Measurements from ENCODE around the gene MRPS27. TPM values are rescaled to one million over a fixed set of nuclear protein-coding genes. Genes with fewer than 3 reads are reported as not detected.

The MRPS27 gene
- total RNA-seq, 2 experiments from 2014 or later, result 25.0 to 26.1 TPM

DNA sequence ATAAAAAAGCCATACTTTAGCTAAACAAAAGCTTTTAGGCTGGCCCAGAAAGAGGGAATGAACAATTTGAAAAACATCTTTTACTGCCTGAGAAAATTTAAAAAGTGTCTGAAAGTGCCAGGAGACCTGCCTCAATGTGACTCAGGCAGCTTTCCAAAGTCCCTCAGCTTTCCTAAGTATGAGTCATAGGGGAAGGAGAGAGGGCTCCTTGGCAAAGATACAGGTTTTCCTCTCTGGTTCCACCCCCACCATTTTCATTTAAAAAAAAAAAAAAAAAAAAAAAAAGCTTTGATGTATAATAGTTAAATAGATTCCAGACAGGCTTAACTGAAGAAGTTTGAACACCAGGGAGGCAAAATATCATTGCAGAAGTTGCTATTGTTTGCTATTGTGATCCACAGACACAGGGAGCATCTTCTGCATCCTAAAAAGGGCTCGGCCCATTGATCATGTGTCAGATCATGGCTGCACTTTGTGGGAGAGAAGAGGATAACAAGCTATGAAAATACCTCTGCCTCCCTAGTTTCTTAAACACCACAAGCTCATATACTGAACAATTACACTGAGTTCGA lies 71.5 kb downstream of the MRPS27 start:
- CTCF ChIA-PET, result interaction anchor here (1.6 kb wide), 1 partner anchor 9 kb away, joined by 3 read pairs; no protein-coding TSS in a partner anchor
- no peaks in the 10 kb centered on the region for H3K9me3 ChIP-seq (ENCODE audit: control insufficient read depth in 1 of 2, insufficient read depth in 1 of 2, low read length in 2 of 2)
- no peaks in the 10 kb centered on the region for H3K9me3 Mint-ChIP-seq

DNA sequence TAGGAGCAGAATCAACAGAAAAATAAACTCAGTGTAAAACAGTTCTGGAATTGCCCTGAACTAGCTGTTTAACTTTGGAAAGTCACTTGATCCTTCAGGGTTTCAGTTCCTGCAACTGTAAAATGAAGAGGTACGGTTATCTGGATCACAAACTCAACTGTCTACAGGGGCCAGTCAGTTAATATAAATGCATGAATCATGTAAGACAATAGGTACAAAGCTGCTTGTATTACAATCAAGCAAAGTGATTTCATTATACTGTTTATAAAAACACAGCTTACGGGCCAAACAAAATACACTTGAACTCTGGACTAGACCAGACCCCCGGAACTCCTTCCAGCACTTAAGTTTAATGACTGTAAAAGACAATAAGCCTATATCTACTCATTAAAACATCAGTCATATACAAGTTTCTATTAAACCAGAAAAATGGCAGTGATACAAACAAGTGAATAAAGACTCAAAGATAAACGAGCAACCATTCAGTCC lies 73.0 kb downstream of the MRPS27 start:
- POLR2A ChIA-PET, result no interaction called here

More for the DNA sequence above, 71.5 kb downstream of the MRPS27 start:
- Mint-ChIP-seq H3K27ac (no peak overlapping the region), H3K27me3 (no peaks in the 10 kb centered on the region), H3K36me3 (ENCODE audit: low read depth) (peaks cover 5% of the 10 kb centered on the region), H3K4me3 (no peak overlapping the region), H3K4me1 (ENCODE audit: low read depth) (peaks cover 27% of the 10 kb centered on the region)
- DNase-seq, result no peak
- no peak for ATAC-seq (ENCODE audit: poor library complexity)
- POLR2A ChIA-PET, result no interaction called here
- no peaks in the 10 kb centered on the region for H3K27me3 ChIP-seq (ENCODE audit: control insufficient read depth in 1 of 2, insufficient read depth in 2 of 2, low read length in 2 of 2)
- no peaks in the 10 kb centered on the region for H3K4me1 ChIP-seq (ENCODE audit: insufficient read depth, low read length)
- no peak overlapping the region for H3K4me3 ChIP-seq (ENCODE audit: low read length)
- peaks cover 6% of the 10 kb centered on the region for H3K36me3 ChIP-seq (ENCODE audit: insufficient read depth, low read length)
- TF ChIP-seq, protein P1, sequence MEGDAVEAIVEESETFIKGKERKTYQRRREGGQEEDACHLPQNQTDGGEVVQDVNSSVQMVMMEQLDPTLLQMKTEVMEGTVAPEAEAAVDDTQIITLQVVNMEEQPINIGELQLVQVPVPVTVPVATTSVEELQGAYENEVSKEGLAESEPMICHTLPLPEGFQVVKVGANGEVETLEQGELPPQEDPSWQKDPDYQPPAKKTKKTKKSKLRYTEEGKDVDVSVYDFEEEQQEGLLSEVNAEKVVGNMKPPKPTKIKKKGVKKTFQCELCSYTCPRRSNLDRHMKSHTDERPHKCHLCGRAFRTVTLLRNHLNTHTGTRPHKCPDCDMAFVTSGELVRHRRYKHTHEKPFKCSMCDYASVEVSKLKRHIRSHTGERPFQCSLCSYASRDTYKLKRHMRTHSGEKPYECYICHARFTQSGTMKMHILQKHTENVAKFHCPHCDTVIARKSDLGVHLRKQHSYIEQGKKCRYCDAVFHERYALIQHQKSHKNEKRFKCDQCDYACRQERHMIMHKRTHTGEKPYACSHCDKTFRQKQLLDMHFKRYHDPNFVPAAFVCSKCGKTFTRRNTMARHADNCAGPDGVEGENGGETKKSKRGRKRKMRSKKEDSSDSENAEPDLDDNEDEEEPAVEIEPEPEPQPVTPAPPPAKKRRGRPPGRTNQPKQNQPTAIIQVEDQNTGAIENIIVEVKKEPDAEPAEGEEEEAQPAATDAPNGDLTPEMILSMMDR (IDR thresholded peaks at IDR 0.05), result no peak
- no peak overlapping the region for H3K27ac ChIP-seq (ENCODE audit: low read depth in 1 of 2, low read length in 2 of 2)
- intact Hi-C loops (cut with DNase I, micrococcal nuclease), result no loop called here

DNA sequence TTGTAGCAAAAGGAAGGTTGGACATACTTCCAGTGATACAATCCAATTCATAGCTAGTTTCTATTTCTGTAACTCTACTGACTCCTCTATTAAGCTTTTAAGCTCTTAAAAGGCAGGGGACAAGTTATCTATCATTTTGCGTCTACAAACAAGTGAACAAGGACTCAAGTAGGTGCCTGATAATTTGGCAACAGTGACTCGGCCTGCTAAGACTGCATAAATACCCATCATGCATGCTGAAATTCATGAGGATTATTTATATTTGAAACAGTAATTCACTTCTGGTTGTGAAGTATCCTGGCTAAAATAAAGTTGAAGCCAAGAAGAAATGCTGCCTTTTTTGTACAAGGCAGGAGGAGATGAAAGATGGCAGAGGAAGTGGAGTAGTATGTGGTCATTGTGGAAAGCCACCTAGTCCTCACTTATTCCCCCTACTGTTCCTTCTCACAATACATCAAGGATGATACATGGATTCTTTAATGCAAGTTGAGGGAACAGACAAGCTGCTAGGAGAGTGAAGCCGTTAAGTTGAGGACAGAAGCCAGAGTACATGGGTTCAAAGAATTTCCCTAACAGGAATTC lies 74.0 kb downstream of the MRPS27 start:
- Mint-ChIP-seq H3K27ac (no peak overlapping the region), H3K4me1 (ENCODE audit: low read depth) (peaks cover 32% of the 10 kb centered on the region), H3K9me3 (no peaks in the 10 kb centered on the region), H3K36me3 (ENCODE audit: low read depth) (no peaks in the 10 kb centered on the region), H3K27me3 (no peaks in the 10 kb centered on the region), H3K4me3 (no peak overlapping the region)
- no peaks in the 10 kb centered on the region for H3K36me3 ChIP-seq (ENCODE audit: insufficient read depth, low read length)
- ChIA-PET CTCF (interaction anchor here (1.2 kb wide), 1 partner anchor 19 kb away, joined by 3 read pairs; no protein-coding TSS in a partner anchor), POLR2A (no interaction called here)
- DNase-seq, result no peak
- no peaks in the 10 kb centered on the region for H3K9me3 ChIP-seq (ENCODE audit: control insufficient read depth in 1 of 2, insufficient read depth in 1 of 2, low read length in 2 of 2)
- H3K27ac ChIP-seq (ENCODE audit: low read depth in 1 of 2, low read length in 2 of 2), result no peak overlapping the region
- no peak overlapping the region for H3K4me3 ChIP-seq (ENCODE audit: low read length)
- TF ChIP-seq, protein P1 (IDR thresholded peaks at IDR 0.05), result no peak
- H3K27me3 ChIP-seq (ENCODE audit: control insufficient read depth in 1 of 2, insufficient read depth in 2 of 2, low read length in 2 of 2), result no peaks in the 10 kb centered on the region
- intact Hi-C loops (cut with DNase I, micrococcal nuclease), result no loop called here
- ATAC-seq (ENCODE audit: poor library complexity), result no peak
- no peaks in the 10 kb centered on the region for H3K4me1 ChIP-seq (ENCODE audit: insufficient read depth, low read length)

More for the DNA sequence above, 73.0 kb downstream of the MRPS27 start:
- no peaks in the 10 kb centered on the region for H3K9me3 ChIP-seq (ENCODE audit: control insufficient read depth in 1 of 2, insufficient read depth in 1 of 2, low read length in 2 of 2)
- intact Hi-C loops (cut with DNase I, micrococcal nuclease), result no loop called here
- no peak for ATAC-seq (ENCODE audit: poor library complexity)
- no peak for DNase-seq
- H3K36me3 ChIP-seq (ENCODE audit: insufficient read depth, low read length), result no peaks in the 10 kb centered on the region
- Mint-ChIP-seq H3K36me3 (ENCODE audit: low read depth) (no peaks in the 10 kb centered on the region), H3K4me3 (no peak overlapping the region), H3K27me3 (no peaks in the 10 kb centered on the region), H3K9me3 (no peaks in the 10 kb centered on the region), H3K27ac (no peak overlapping the region), H3K4me1 (ENCODE audit: low read depth) (peaks cover 29% of the 10 kb centered on the region)
- H3K27me3 ChIP-seq (ENCODE audit: control insufficient read depth in 1 of 2, insufficient read depth in 2 of 2, low read length in 2 of 2), result no peaks in the 10 kb centered on the region
- H3K27ac ChIP-seq (ENCODE audit: low read depth in 1 of 2, low read length in 2 of 2), result no peak overlapping the region
- no peak overlapping the region for H3K4me3 ChIP-seq (ENCODE audit: low read length)
- TF ChIP-seq, protein P1 (IDR thresholded peaks at IDR 0.05), result no peak
- CTCF ChIA-PET, result no interaction called here
- no peaks in the 10 kb centered on the region for H3K4me1 ChIP-seq (ENCODE audit: insufficient read depth, low read length)

Measured in CD4-positive, alpha-beta T cell (primary cell).